Retinal pigment epithelial cell (primary cell): ENCODE results near the gene DPEP2.
A peak's percentile ranks its signal among the peaks of the same experiment; 100 is the strongest.

Source experiments
- DNase-seq: peaks from one replicate; pipeline ENCODE4 v3.0.0-alpha.2; 2010; ENCODE audit warnings: low read depth
- H3K4me3 ChIP-seq: 2 replicates; pipeline ENCODE4 v1.5.1; 2011; ENCODE audit warnings: mild to moderate bottlenecking, low read length, control low read depth, moderate library complexity
- CTCF ChIP-seq: conservative IDR thresholded peaks from 2 replicates; pipeline ENCODE4 v1.5.1; 2011; ENCODE audit warnings: low read depth, low read length, control low read depth, inconsistent platforms

The DPEP2 gene

GRCh38 chr16:67965668-67966548, 33.4 kb downstream of the DPEP2 start:
- H3K4me3 ChIP-seq = peak overlapping the region; percentile 91
- no peak for DNase-seq
- TF ChIP-seq CTCF = no peak

- no peak for DNase-seq
- TF ChIP-seq CTCF = no peak
- no peak overlapping the region for H3K4me3 ChIP-seq
Measured at GRCh38 chr16:67964477-67965131, 34.7 kb downstream of the DPEP2 start.

GRCh38 chr16:67963662-67964321, 35.5 kb downstream of the DPEP2 start:
- DNase-seq = no peak
- H3K4me3 ChIP-seq = no peak overlapping the region
- TF ChIP-seq CTCF = no peak

DNA sequence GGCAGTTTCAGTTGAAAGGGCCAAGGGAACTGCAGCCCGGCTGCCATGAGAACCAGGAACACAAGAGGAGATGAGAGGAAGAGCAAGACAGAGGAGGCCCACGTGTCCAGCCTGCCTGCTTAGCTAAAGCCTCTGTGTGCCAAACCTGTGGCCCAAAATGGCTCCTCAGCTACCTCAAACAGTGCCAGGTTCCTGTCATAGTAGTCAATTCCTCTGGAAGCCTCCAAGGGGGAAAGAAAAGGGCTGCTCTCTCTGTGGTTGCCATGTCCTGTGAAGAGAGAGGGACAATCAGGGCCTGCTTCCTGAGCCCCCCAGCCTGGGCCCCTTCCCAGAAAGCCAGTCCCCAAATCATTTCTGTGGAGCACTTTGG, 36.0 kb downstream of the DPEP2 start:
- DNase-seq = no peak
- TF ChIP-seq CTCF = no peak
- no peak overlapping the region for H3K4me3 ChIP-seq

- no peak overlapping the region for H3K4me3 ChIP-seq
- TF ChIP-seq CTCF = no peak
- no peak for DNase-seq
Measured at GRCh38 chr16:67962135-67962534, 37.1 kb downstream of the DPEP2 start.

DNA sequence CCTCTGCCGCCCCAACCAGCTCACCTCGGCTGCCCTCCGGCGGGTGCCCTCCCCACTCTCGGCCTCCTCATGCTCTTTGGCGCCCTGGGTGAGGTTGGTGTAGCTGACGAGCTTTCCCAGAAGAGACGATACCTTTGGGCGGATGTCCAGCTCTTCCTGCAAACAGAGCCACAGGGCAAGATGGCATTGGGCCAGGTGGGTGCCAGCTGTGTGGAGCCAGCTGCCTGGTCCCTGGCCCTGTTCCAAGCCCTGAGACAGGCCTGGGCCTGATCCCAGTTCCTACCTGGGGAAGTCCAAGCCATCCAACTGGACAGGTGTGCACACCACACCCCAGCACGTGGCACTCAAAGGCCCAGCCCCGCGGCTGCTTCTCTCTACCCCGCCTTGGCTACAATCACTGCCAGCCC, 37.7 kb downstream of the DPEP2 start:
- DNase-seq = no peak
- TF ChIP-seq CTCF = no peak
- no peak overlapping the region for H3K4me3 ChIP-seq
